Embryonic facial prominence (tissue), 1 donor: ENCODE results near the gene BRF1.
"Not testable (repeated sequence)": the region's sequence is repeated elsewhere in the genome, so short reads cannot be mapped to it uniquely, and the experiment has no call there.

Source experiments
- DNase-seq: peaks from one replicate; pipeline ENCODE4 v3.0.0-alpha.2; 2016; ENCODE audit errors: extremely low spot score

Gene BRF1

GRCh38 chr14:105290621-105291346 lies 10.0 kb downstream of the BRF1 start:
- DNase-seq, result no peak

DNA sequence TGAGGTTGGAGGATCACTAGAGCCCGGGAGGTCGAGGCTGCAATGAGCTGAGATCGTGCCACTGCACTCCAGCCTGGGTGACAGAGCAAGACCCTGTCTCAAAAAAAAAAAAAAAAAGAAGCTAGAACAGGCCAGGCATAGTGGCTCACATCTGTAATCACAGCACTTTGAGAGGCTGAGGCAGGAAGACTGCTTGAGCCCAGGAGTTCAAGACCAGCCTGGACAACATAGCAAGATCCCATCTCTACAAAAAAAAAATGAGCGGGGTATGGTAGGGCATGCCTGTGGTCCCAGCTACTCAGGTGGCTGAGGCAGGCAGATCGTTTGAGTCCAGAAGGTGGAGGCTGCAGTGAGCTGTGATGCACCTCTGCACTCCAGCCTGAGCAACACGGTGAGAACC lies 11.9 kb downstream of the BRF1 start:
- not testable (repeated sequence) for DNase-seq

GRCh38 chr14:105287249-105288102 lies 13.3 kb downstream of the BRF1 start:
- no peak for DNase-seq

- no peak for DNase-seq
Observed at GRCh38 chr14:105286759-105287144, 14.0 kb downstream of the BRF1 start.

GRCh38 chr14:105285174-105285573 lies 15.6 kb downstream of the BRF1 start:
- DNase-seq, result no peak

DNA sequence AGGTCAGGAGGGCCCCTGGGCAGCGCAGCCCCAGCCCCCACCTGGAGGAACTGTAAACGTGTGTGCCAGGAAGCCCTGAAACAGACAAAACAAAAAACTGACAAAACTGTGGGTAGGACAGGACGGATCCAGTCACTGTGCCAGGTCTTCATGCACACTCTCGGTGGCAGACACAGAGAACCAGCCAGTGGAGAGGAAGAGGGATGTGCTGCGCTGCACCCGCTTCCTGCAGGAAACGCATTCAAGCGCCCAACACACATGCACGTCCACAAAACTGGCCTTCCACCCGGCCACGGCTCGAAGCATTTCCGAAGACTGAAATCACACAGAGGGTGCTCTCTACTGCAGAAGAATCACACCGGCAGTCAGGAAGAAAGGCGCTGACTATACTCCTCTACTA lies 16.9 kb downstream of the BRF1 start:
- DNase-seq, result no peak

DNA sequence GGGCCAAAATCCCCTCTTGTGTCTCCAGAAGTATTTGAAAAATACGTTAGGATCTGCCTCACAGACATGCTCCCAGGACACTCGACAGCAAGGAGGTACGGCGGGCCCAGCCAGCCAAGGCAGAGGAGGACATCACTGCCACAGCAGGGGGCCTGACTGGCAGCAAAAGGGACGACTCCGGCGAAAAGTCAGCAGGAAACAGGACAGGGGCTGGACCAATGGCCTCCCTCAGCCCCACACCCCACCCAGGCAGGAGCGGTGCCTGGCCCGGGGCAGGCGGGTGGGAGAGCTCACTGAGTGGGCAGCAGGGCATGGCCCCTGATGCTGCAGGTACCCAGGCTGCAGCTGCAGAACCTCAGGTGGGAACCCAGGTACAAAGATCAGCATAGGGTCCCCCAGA lies 17.8 kb downstream of the BRF1 start:
- no peak for DNase-seq

GRCh38 chr14:105282098-105282725 lies 18.6 kb downstream of the BRF1 start:
- DNase-seq, result no peak

DNA sequence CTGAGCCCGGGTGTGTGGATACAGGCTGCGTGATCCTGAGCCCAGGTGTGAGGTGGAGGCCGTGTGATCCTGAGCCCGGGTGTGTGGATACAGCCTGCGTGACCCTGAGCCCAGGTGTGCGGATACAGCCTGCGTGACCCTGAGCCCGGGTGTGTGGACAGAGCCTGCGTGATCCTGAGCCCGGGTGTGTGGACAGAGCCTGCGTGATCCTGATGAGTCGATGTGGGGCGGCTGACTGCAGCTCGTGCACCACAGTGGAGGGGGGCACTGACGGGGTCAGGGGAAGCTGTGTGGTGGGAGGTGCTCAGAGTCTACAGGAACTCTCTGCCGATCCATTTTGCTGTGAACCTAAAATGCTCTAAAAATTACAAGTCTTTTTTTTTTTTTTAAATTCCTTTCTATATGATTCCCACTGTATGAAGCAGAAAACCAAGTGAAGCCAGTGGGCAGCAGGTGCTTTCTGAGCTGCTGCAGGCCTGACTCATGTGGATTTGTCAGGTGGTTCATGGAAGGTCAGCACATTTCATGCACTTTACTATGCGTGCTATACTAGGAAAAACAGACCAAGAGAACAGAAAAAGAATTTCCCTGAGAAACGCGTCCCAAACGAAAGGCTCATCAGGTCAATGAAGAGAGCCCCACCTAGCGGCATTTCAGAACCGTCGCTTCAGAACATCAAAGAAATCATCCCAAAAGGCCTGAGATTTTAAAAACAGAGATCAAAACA lies 19.3 kb downstream of the BRF1 start:
- peak; percentile 39 for DNase-seq

DNA sequence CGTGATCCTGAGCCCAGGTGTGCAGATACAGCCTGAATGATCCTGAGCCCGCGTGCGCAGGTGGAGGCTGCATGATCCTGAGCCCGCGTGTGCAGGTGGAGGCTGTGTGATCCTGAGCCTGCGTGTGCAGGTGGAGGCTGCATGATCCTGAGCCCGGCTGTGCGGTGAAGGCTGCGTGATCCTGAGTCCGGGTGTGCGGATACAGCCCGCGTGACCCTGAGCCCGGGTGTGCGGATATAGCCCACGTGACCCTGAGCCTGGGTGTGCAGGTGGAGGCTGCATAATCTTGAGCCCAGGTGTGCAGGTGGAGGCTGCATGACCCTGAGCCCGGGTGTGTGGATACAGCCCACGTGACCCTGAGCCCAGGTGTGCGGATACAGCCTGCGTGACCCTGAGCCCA lies 20.3 kb downstream of the BRF1 start:
- DNase-seq, result no peak

DNA sequence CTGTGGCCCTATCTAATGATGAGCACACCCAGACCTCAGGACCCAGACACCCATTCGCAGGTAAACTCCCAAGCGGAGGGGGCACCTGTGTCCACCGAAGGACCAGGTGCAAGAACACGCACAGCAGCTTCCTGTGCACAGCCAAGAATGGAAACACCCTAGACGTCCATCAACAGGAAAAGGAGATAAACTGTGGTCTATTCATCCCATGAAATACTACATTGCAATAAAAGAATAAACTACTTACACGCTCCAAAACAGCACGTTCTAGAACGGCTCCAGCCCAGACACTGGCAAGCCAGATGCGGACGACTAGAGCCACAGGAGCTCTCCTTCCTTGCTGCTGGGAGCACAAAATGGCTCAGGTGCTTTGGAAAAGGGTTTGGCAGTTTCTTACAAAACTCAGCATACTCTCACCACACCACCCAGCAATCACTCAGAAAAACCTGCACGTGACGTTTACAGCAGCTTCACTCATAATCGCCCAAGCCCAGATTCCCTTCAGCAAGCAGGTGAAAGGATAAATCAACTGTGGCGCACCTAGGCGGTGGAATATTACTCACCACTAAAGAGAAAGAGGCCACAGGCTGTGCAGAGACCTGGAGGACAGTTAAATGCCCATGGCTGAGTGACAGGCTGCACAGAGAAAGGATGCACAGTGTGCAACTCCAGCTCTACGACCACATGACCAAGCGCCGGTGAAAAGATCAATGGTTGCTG lies 21.0 kb downstream of the BRF1 start:
- no peak for DNase-seq

GRCh38 chr14:105277448-105277847 lies 23.4 kb downstream of the BRF1 start:
- DNase-seq, result not testable (repeated sequence)

DNA sequence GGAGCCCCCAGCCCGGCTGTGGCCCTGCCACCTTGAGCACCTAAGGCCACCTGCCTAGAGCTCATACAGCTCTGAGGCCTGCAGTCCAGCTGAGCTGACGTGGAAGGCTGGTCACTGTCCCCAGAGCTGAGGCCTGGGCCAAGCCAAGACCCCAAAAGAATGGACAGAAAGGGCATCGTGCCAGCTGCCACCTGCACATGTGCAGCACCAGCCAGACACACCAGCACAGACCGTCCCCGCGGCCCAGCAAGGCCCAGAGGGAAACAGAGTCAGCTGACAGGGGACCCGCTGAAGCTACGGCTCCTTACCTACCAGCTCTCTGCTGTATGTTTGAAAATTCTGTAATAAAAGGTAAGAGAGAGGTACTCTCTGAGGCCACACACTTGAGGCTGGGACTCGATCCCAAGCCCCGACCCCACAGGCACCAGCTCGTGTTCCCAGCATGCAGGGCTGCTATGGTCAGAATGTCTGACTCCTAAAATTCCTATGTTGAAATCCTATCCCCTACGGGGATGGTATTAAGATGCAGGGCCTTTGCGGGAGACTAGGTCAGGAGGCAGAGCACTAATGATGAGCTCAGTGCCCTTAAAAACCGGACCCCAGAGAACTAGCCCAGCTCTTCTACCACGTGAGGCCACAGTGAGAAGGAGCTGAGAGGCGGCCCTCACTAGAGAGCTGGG lies 25.4 kb downstream of the BRF1 start:
- no peak for DNase-seq

DNA sequence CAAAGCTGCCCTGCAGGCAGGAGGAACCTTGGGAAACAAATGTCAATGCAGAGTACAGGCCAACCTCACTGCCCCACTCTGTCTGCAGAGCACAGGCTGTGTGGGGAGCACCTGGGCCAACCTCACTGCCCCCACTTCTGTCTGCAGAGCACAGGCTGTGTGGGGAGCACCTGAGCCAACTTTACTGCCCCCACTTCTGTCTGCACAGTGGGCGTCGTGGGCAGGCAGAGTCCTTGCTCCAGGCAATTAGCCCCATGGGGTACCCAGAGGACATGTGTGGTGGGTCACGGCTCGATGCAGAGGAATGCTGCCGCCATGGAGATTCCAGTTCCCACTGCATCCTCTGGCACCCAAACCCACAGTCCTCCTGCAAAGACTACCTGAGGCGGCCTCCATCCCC lies 26.2 kb downstream of the BRF1 start:
- no peak for DNase-seq

DNA sequence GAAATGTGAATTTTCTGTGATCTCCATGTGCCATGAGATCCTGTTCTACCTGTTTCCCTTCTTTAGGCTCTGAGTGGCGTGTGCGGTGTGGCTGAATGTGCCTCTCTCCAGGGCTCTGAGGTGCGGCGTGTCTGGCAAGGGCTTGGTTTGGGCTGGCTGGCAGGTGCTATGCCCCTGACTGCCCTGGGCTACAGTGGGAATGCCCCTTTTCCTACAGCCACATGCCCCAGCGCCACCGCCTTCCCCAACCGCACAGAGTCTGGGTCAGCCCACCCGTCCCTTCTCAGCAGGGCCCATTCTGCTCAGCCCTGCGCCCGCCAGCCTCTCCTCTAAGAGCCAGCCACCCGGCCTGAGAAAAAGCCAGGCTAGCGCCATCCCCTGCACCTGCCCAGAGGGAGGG lies 27.7 kb downstream of the BRF1 start:
- DNase-seq, result no peak

GRCh38 chr14:105272623-105273022 lies 28.2 kb downstream of the BRF1 start:
- no peak for DNase-seq

DNA sequence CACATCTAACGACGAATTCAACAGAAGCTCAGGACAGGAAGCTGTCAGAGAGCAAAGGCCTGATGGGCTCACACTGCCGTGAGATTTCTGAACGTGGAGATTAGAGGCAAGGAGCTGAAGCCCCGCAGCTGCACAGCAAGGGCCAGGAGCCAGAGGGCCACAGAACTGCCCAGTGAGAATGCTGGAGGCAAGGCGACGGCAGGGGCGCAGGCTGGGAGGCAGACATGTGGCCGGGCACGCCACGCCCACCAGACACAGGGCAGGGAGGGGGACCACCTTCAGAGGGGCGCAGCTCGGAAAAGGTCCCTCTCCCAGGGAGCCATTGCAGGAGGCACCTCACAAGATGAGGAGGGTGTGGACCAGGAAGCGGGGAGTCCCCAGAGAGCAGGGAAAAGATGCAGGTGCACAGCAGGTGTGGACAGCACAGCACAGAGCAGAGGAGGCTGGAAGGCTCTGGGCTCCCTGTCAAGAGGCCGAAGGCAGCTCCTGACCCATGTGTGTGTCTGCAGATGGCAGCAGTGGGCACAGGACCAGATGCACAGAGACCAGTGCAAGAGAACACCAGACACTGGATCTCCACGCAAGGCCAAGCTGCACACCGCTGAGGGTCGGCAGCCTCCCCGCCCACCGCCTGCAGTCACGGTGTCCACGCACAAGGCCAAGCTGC lies 29.4 kb downstream of the BRF1 start:
- DNase-seq, result no peak

GRCh38 chr14:105269405-105269804 lies 31.4 kb downstream of the BRF1 start:
- DNase-seq, result no peak

- no peak for DNase-seq
Observed at GRCh38 chr14:105268736-105269354, 32.0 kb downstream of the BRF1 start.
